Esophagus muscularis mucosa (tissue), 4 donors: Measurements from ENCODE around the gene PRDM16.

Experiments
- EP300 ChIP-seq: sonication (generic); formaldehyde crosslinking; IDR thresholded peaks from one replicate; pipeline ENCODE4 v1.6.1; 2017; ENCODE audit warnings: antibody characterized with exemption
- POLR2A ChIP-seq: fragments of 450-650 bp; IDR thresholded peaks from one replicate; pipeline ENCODE4 v1.6.1; 2017; ENCODE audit warnings: antibody characterized with exemption, moderate library complexity, mild to moderate bottlenecking, low read depth
- POLR2AphosphoS5 ChIP-seq, 2 donors: sonication (generic); formaldehyde crosslinking; IDR thresholded peaks; one replicate each; pipeline ENCODE4 v1.6.1; 2017; ENCODE audit warnings: antibody characterized with exemption in 2 of 2
- TF ChIP-seq, protein P1 (sequence below), 3 experiments: fragments of 200-600 bp in 2 of 3; fragments of 450-650 bp in 1 of 3; sonication (generic) in 2 of 3; IDR thresholded peaks; one replicate each; pipeline ENCODE4 v1.5.1; 2017 to 2019; ENCODE audit warnings: antibody characterized with exemption in 3 of 3, mild to moderate bottlenecking in 2 of 3, moderate library complexity in 1 of 3

- TF ChIP-seq, protein P1, sequence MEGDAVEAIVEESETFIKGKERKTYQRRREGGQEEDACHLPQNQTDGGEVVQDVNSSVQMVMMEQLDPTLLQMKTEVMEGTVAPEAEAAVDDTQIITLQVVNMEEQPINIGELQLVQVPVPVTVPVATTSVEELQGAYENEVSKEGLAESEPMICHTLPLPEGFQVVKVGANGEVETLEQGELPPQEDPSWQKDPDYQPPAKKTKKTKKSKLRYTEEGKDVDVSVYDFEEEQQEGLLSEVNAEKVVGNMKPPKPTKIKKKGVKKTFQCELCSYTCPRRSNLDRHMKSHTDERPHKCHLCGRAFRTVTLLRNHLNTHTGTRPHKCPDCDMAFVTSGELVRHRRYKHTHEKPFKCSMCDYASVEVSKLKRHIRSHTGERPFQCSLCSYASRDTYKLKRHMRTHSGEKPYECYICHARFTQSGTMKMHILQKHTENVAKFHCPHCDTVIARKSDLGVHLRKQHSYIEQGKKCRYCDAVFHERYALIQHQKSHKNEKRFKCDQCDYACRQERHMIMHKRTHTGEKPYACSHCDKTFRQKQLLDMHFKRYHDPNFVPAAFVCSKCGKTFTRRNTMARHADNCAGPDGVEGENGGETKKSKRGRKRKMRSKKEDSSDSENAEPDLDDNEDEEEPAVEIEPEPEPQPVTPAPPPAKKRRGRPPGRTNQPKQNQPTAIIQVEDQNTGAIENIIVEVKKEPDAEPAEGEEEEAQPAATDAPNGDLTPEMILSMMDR (IDR thresholded peaks at IDR 0.05), result no peak
- no peak for TF ChIP-seq POLR2AphosphoS5 (IDR thresholded peaks at IDR 0.05)
- no peak for TF ChIP-seq POLR2A
- no peak for TF ChIP-seq EP300
Measured at GRCh38 chr1:3461238-3461933, 392.4 kb downstream of the PRDM16 start.
